ENCODE measurements around the gene SPACA6. TPM values are rescaled to one million over a fixed set of nuclear protein-coding genes. Genes with fewer than 3 reads are reported as not detected.

The SPACA6 gene
- total and polyA plus RNA-seq, 2 of the 8 experiments (the other 6 are each of a cell fraction or from before 2014, with no cell fraction given) = 7.1 to 7.5 TPM

GRCh38 chr19:51699170-51699569 lies 6.0 kb downstream of the SPACA6 start (continued):
- TF ChIP-seq HDAC6 (IDR thresholded peaks at IDR 0.05; ENCODE audit: low read depth, low read length) (no peak), ASH2L (IDR thresholded peaks at IDR 0.05; ENCODE audit: low read length) (no peak), GABPA (IDR thresholded peaks at IDR 0.05; ENCODE audit: borderline replicate concordance, insufficient read depth, low read length) (no peak), CBX5 (IDR thresholded peaks at IDR 0.05; ENCODE audit: low read depth, low read length) (no peak)
